Activated CD4-positive, alpha-beta T cell treated with anti-CD3 and anti-CD28 coated beads, Interleukin-2, amount 10 ng/mL, durations not matched to agents 24 days and 14 days (primary cell): ENCODE measurements around the gene S100A14. TPM values are rescaled to one million over a fixed set of nuclear protein-coding genes. Genes with fewer than 3 reads are reported as not detected.
"Not testable (repeated sequence)": the region's sequence is repeated elsewhere in the genome, so short reads cannot be mapped to it uniquely, and the experiment has no call there.

Source experiments
- DNase-seq: peaks from one replicate; pipeline ENCODE4 v3.0.0; 2022
- H3K27ac Mint-ChIP-seq: one replicate; pipeline ENCODE4 v1.8.0; 2022; ENCODE audit warnings: mild to moderate bottlenecking, mixed read lengths
- H3K27me3 Mint-ChIP-seq: one replicate; pipeline ENCODE4 v1.8.0; 2022; ENCODE audit warnings: mixed read lengths
- H3K36me3 Mint-ChIP-seq: one replicate; pipeline ENCODE4 v1.8.0; 2022; ENCODE audit warnings: low read depth, mild to moderate bottlenecking, mixed read lengths
- H3K4me1 Mint-ChIP-seq: one replicate; pipeline ENCODE4 v1.8.0; 2021; ENCODE audit warnings: mixed read lengths
- H3K4me3 Mint-ChIP-seq: one replicate; pipeline ENCODE4 v1.8.0; 2022; ENCODE audit warnings: mild to moderate bottlenecking, moderate library complexity, mixed read lengths
- H3K9me3 Mint-ChIP-seq: one replicate; pipeline ENCODE4 v1.8.0; 2021; ENCODE audit warnings: mixed read lengths
- intact Hi-C: fragments of 100-400 bp; cut with micrococcal nuclease; formaldehyde crosslinking; loops from one replicate; pipeline ENCODE4 v1.15.1; 2023
- total RNA-seq: library from RNA; stranded (reverse); gene quantifications from 2 replicates; pipeline ENCODE4 v1.2.3, GENCODE V29; 2022

The S100A14 gene
- total RNA-seq, 1 donor from 2014 or later: not detected

- Mint-ChIP-seq H3K27ac (no peak overlapping the region), H3K27me3 (no peaks in the 10 kb centered on the region), H3K4me3 (no peak overlapping the region), H3K36me3 (no peaks in the 10 kb centered on the region), H3K4me1 (no peaks in the 10 kb centered on the region), H3K9me3 (no peaks in the 10 kb centered on the region)
- DNase-seq: no peak
- intact Hi-C loops: no loop called here
These were observed 7.9 kb downstream of the S100A14 start for GRCh38 chr1:153608089-153608682.

GRCh38 chr1:153607381-153607780 lies 8.7 kb downstream of the S100A14 start:
- intact Hi-C loops: no loop called here
- Mint-ChIP-seq H3K4me1 (no peaks in the 10 kb centered on the region), H3K27ac (no peak overlapping the region), H3K4me3 (no peak overlapping the region), H3K27me3 (no peaks in the 10 kb centered on the region), H3K9me3 (no peaks in the 10 kb centered on the region), H3K36me3 (no peaks in the 10 kb centered on the region)
- DNase-seq: no peak

GRCh38 chr1:153606194-153606593 lies 9.9 kb downstream of the S100A14 start:
- intact Hi-C loops: no loop called here
- no peak overlapping the region for H3K27ac Mint-ChIP-seq
- no peak overlapping the region for H3K4me3 Mint-ChIP-seq
- H3K4me1 Mint-ChIP-seq: peaks cover 4% of the 10 kb centered on the region
- H3K9me3 Mint-ChIP-seq: no peaks in the 10 kb centered on the region
- no peaks in the 10 kb centered on the region for H3K36me3 Mint-ChIP-seq
- no peaks in the 10 kb centered on the region for H3K27me3 Mint-ChIP-seq
- DNase-seq: no peak

GRCh38 chr1:153602749-153603148 lies 13.4 kb downstream of the S100A14 start:
- H3K4me1 Mint-ChIP-seq: peaks cover 12% of the 10 kb centered on the region
- no peaks in the 10 kb centered on the region for H3K36me3 Mint-ChIP-seq
- intact Hi-C loops: no loop called here
- H3K27ac Mint-ChIP-seq: no peak overlapping the region
- DNase-seq: no peak
- no peaks in the 10 kb centered on the region for H3K9me3 Mint-ChIP-seq
- no peak overlapping the region for H3K4me3 Mint-ChIP-seq
- H3K27me3 Mint-ChIP-seq: no peaks in the 10 kb centered on the region

- H3K36me3 Mint-ChIP-seq: no peaks in the 10 kb centered on the region
- no peak overlapping the region for H3K27ac Mint-ChIP-seq
- H3K9me3 Mint-ChIP-seq: no peaks in the 10 kb centered on the region
- H3K4me3 Mint-ChIP-seq: no peak overlapping the region
- H3K27me3 Mint-ChIP-seq: no peaks in the 10 kb centered on the region
- DNase-seq: no peak
- peaks cover 19% of the 10 kb centered on the region for H3K4me1 Mint-ChIP-seq
- intact Hi-C loops: no loop called here
These were observed 16.3 kb downstream of the S100A14 start for GRCh38 chr1:153599847-153600246.

- Mint-ChIP-seq H3K4me1 (peaks cover 19% of the 10 kb centered on the region), H3K27ac (peak overlapping the region; percentile 54), H3K27me3 (no peaks in the 10 kb centered on the region), H3K4me3 (no peak overlapping the region), H3K36me3 (no peaks in the 10 kb centered on the region), H3K9me3 (no peaks in the 10 kb centered on the region)
- peak; percentile 74 for DNase-seq
- intact Hi-C loops: no loop called here
These were observed 17.6 kb downstream of the S100A14 start for GRCh38 chr1:153598309-153599172.

GRCh38 chr1:153597206-153597605 lies 18.9 kb downstream of the S100A14 start:
- no peak for DNase-seq
- intact Hi-C loops: no loop called here
- H3K4me3 Mint-ChIP-seq: no peak overlapping the region
- H3K4me1 Mint-ChIP-seq: peaks cover 19% of the 10 kb centered on the region
- H3K27ac Mint-ChIP-seq: peak overlapping the region; percentile 77
- H3K27me3 Mint-ChIP-seq: no peaks in the 10 kb centered on the region
- H3K36me3 Mint-ChIP-seq: no peaks in the 10 kb centered on the region
- H3K9me3 Mint-ChIP-seq: no peaks in the 10 kb centered on the region

GRCh38 chr1:153592748-153593147 lies 23.4 kb downstream of the S100A14 start:
- no peak for DNase-seq
- H3K27me3 Mint-ChIP-seq: peaks cover 2% of the 10 kb centered on the region
- H3K4me3 Mint-ChIP-seq: no peak overlapping the region
- peaks cover 7% of the 10 kb centered on the region for H3K4me1 Mint-ChIP-seq
- intact Hi-C loops: no loop called here
- H3K9me3 Mint-ChIP-seq: no peaks in the 10 kb centered on the region
- H3K36me3 Mint-ChIP-seq: no peaks in the 10 kb centered on the region
- no peak overlapping the region for H3K27ac Mint-ChIP-seq

- H3K36me3 Mint-ChIP-seq: no peaks in the 10 kb centered on the region
- H3K27me3 Mint-ChIP-seq: peaks cover 19% of the 10 kb centered on the region
- H3K9me3 Mint-ChIP-seq: no peaks in the 10 kb centered on the region
- no peak overlapping the region for H3K27ac Mint-ChIP-seq
- intact Hi-C loops: no loop called here
- DNase-seq: no peak
- H3K4me3 Mint-ChIP-seq: no peak overlapping the region
- no peaks in the 10 kb centered on the region for H3K4me1 Mint-ChIP-seq
These were observed 27.6 kb downstream of the S100A14 start for GRCh38 chr1:153588482-153588881.

- H3K9me3 Mint-ChIP-seq, DNase-seq, H3K36me3 Mint-ChIP-seq, H3K4me3 Mint-ChIP-seq, H3K27ac Mint-ChIP-seq, intact Hi-C loops, H3K4me1 Mint-ChIP-seq: not testable (repeated sequence)
- peaks cover 19% of the 10 kb centered on the region for H3K27me3 Mint-ChIP-seq
These were observed 28.1 kb downstream of the S100A14 start for GRCh38 chr1:153588033-153588432.

- Mint-ChIP-seq H3K27ac (no peak overlapping the region), H3K4me3 (no peak overlapping the region), H3K36me3 (no peaks in the 10 kb centered on the region), H3K9me3 (no peaks in the 10 kb centered on the region), H3K4me1 (no peaks in the 10 kb centered on the region), H3K27me3 (peaks cover 19% of the 10 kb centered on the region)
- DNase-seq: no peak
- intact Hi-C loops: no loop called here
These were observed 28.8 kb downstream of the S100A14 start for GRCh38 chr1:153587314-153587713.

GRCh38 chr1:153586347-153586746 lies 29.8 kb downstream of the S100A14 start:
- Mint-ChIP-seq H3K27me3 (peaks cover 19% of the 10 kb centered on the region), H3K36me3 (no peaks in the 10 kb centered on the region), H3K9me3 (no peaks in the 10 kb centered on the region), H3K4me1 (no peaks in the 10 kb centered on the region), H3K27ac (no peak overlapping the region), H3K4me3 (no peak overlapping the region)
- DNase-seq: no peak
- intact Hi-C loops: no loop called here

GRCh38 chr1:153585006-153585405 lies 31.1 kb downstream of the S100A14 start:
- intact Hi-C loops: no loop called here
- H3K4me1 Mint-ChIP-seq: no peaks in the 10 kb centered on the region
- DNase-seq: no peak
- peaks cover 19% of the 10 kb centered on the region for H3K27me3 Mint-ChIP-seq
- H3K4me3 Mint-ChIP-seq: no peak overlapping the region
- H3K27ac Mint-ChIP-seq: no peak overlapping the region
- no peaks in the 10 kb centered on the region for H3K36me3 Mint-ChIP-seq
- H3K9me3 Mint-ChIP-seq: no peaks in the 10 kb centered on the region

GRCh38 chr1:153583976-153584375 lies 32.1 kb downstream of the S100A14 start:
- no peaks in the 10 kb centered on the region for H3K4me1 Mint-ChIP-seq
- no peak for DNase-seq
- peaks cover 24% of the 10 kb centered on the region for H3K27me3 Mint-ChIP-seq
- H3K27ac Mint-ChIP-seq: no peak overlapping the region
- H3K9me3 Mint-ChIP-seq: no peaks in the 10 kb centered on the region
- H3K36me3 Mint-ChIP-seq: no peaks in the 10 kb centered on the region
- H3K4me3 Mint-ChIP-seq: no peak overlapping the region
- intact Hi-C loops: no loop called here
